GM18499 (cell line): ENCODE data around the gene SLC26A9.
"Not testable (repeated sequence)": the region's sequence is repeated elsewhere in the genome, so short reads cannot be mapped to it uniquely, and the experiment has no call there.

Experiments
- ATAC-seq: cut with Tn5 transposase; IDR thresholded peaks from one replicate; pipeline ENCODE4 v1.9.1; 2021; ENCODE audit warnings: moderate number of reproducible peaks; ENCODE audit not compliant: insufficient read depth, unreplicated experiment

The SLC26A9 gene

DNA sequence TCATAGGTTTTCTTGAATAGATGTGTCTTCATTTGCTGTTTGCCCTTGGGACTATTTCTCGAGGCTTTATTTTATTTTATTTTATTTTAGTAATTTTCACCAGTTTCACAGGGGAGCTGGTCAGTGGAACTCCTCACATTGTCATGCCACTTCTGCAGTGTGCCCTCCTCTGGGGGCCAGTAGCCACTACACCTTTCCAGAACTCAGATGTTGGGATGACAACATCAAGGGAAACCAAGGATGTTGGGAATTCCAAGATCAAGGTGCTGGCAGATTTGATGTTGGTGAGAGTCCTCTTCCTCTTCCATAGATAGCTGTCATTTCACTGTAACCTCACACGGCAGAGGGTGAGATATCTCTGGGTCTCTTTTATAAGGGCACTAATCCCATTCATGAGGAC, 35.5 kb downstream of the SLC26A9 start:
- ATAC-seq = no peak

DNA sequence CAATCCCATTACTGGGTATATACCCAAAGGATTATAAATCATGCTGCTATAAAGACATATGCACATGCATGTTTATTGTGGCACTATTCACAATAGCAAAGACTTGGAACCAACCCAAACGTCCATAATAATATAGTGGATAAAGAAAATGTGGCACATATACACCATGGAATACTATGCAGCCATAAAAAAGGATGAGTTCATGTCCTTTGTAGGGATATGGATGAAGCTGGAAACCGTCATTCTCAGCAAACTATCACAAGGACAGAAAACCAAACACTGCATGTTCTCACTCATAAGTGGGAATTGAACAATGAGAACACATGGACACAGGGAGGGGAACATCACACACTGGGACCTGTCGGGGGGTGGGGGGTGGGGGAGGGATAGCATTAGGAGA, 38.2 kb downstream of the SLC26A9 start:
- ATAC-seq = not testable (repeated sequence)

DNA sequence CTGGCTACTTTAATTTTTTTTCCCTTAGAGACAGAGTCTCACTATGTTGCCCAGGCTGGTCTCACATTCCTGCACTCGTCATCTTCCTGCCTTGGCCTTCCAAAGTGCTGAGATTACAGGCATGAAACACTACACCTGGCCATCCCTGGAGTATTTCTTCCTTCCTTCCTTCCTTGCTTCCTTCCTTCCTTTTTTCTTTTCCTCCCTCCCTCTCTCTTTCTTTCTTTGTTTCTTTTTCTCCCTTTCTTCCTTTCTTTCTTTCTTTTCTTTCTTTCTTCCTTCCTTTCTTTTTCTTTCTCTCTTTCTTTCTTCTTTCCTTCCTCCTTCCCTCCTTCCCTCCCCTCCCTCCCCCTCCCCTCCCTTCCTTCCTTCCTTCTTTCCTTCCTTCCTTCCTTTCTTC, 46.9 kb downstream of the SLC26A9 start:
- ATAC-seq = no peak

DNA sequence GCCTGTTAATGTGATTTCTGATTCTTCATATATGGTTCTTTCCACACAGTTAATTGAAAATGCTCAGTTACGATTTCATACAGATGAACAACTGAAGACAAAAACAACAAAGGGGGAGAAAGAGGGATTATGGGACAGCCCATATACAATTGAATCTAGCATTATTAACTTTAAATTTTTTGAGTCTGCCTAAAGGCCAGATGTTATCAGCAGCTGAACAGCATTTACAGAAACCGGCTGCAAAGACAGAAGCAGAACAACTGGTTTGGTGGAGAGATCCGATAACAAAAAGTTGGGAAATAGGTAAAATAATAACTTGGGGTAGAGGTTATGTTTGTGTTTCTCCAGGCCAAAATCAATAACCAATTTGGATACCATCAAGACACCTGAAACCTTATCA, 49.1 kb downstream of the SLC26A9 start:
- ATAC-seq = not testable (repeated sequence)

DNA sequence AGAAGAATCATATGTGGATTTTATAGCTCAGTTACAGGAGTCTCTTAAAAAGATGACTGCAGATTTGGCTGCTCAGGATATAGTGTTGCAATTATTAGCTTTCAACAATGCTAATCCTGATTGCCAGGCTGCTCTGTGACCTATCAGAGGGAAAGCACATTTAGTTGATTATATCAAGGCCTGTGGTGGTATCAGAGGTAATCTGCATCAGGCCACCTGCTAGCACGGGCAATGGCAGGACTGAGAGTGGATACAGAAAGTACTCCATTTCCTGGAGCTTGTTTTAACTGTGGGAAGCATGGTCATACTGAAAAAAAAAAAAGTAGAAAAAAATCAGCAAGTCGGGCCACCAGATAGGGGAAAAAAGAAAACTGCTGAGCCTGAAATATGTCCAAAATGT, 51.1 kb downstream of the SLC26A9 start:
- not testable (repeated sequence) for ATAC-seq

DNA sequence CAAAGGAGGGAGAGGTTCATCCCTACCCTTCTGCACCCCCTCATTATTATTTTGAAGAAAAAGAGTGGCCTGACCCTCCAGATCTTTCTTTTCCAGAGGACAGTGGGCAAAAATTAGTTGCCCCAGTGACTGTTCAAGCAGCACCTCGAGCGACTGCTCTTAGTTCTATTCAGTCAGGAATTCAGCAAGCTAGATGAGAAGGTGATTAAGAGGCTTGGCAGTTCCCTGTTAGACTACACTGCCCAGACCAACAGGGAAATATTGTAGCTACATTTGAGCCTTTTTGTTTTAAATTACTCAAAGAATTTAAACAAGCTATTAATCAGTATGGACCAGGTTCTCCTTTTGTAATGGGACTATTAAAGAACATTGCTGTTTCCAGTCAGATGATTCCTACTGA, 51.8 kb downstream of the SLC26A9 start:
- ATAC-seq = not testable (repeated sequence)

DNA sequence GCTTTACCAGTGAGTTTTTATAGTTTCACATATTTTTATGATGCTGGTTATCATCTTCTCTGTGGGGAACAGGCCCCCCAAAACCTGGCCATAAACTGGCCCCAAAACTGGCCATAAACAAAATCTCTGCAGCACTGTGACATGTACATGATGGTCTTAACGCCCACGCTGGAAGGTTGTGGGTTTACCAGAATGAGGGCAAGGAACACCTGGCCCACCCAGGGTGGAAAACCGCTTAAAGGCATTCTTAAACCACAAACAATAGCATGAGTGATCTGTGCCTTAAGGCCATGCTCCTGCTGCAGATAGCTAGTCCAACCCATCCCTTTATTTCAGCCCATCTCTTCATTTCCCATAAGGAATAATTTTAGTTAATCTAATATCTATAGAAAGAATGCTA, 52.6 kb downstream of the SLC26A9 start:
- not testable (repeated sequence) for ATAC-seq

DNA sequence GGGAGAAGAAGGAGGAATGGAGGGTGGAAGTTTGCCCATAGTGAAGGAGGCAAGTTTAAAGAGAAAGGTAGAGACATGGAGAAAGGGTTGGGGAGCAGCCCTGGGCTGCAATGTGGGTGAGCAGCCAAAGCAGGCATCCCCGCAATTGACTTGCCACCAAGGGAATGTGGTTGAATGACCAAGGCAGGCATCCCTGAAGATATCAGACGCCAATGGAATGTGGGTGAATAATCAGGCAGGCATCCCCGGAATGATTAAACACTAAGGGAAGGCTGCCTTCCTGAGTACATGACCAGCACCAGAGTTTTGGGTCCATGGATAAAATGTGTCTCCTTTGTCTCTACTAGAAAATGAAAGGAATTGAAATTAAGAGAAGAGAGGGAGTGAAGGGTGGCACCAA, 53.5 kb downstream of the SLC26A9 start:
- not testable (repeated sequence) for ATAC-seq

DNA sequence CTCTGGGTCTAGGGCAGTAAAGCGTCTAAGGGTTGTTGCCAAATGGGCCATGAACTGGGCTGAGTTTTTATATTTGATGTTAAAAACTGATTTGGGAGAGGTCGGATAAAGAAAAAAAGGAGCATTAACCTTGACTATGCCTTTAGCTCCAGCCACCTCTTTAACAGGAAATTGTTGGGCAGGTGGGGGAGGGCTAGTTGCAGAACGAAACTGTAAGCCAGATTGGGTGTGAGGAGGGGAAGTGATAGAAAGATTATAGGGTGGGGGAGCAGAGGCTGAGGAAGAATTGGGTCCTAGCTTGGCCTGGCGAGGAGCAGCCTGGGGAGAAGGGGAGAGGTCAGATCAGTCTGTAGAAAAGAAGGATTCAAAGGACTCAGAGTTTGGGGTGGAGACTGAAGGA, 54.2 kb downstream of the SLC26A9 start:
- not testable (repeated sequence) for ATAC-seq

DNA sequence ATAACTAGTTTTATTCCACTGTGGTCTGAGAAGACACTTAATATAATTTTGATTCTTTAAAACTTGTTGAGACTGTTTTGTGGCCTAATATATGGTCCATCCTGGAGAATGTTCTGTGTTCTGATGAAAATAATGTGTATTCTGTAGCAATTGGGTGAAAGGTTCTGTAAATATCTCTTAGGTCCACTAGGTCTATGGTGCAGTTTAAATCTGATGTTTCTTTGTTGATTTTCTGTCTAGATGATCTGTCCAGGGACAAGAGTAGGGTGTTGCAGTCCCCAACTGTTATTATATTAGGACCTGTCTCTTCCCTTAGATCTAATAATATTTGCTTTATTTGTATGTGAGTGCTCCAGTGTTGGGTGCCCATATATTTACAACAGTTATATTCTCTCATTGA, 59.5 kb downstream of the SLC26A9 start:
- no peak for ATAC-seq

DNA sequence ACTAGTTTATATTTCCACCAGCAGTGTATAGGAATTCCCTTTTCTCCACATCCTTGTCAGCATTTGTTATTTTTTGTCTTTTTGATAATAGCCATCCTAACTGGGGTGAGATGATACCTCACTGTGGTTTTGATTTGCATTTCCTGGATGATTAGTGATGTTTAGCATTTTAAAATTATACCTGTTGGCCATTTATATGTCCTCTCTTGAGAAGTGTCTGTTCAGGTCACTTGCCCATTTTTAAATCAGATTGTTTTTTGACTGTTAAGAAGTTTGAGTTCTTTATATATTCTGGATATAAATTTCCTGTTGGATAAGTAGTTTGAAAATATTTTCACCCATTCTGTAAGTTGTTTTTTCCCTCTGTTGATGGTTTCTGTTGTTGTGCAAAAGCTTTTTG, 62.3 kb downstream of the SLC26A9 start:
- no peak for ATAC-seq

DNA sequence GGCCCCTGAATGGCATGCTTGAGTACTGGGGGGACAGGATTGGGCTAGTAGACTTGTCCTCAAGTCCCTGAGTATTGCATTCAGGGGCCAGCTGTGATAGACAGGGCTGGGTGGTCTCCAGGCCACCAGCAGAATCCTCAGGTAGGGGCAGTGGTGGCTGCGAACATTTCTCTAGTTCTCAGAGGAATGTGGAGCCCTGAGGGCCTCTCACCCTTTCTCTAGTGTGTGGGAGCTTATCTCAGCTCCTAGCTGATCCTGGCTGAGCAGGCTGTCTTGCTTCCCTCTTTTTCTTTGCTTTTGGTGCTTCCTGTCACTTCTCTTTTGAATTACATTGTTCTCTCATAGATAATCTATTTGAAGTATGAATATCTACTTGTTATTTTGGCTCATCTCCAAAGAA, 63.3 kb downstream of the SLC26A9 start:
- ATAC-seq = no peak

DNA sequence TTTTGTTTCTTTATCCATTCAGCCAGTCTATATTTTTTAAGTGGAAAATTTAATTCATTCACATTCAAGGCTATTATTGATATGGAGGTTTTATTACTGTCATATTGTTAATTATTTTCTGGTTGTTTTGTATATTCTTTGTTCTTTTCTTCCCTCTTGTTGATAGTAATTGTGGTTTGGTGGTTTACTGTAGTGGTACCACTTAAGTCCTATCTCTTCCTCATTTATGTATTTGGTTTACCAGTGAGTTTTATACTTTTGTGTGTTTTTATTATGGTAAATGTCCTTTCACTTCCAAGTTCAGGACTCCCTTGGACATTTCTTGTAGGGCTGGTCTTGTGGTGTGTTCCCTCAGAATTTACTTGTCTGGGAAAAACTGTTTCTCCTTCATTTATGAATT, 65.2 kb downstream of the SLC26A9 start:
- no peak for ATAC-seq

DNA sequence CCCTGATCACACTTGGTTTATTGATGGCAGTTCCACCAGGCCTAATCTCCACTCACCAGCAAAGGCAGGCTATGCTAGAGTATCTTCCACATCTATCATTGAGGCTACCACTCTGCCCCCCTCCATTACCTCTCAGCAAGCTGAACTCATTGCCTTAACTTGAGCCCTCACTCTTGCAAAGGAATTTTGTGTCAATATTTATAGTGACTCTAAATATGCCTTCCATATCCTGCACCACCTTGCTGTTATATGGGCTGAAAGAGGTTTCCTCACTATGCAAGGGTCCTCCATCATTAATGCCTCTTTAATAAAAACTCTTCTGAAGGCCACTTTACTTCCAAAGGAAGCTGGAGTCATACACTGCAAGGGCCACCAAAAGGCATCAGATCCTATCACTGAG, 70.1 kb downstream of the SLC26A9 start:
- ATAC-seq = not testable (repeated sequence)

DNA sequence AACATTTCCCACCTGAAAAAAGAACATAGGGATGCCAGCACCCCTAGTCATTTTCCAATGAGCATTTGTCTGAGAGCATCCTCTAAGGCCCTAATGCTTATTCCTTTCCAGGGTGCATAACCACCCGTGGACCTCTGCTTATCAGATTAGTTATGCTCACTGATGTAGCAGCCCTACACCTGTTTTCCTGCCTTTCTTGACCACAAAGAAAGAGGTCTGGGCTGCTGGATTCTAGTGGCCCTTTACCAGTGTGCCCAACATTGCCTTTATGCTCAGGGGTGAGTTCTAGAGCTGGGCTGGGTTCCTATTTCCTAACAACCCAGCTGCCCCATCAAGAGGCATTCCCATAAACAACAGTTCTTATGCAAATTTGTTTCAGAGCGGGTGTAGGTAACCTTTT, 73.0 kb downstream of the SLC26A9 start:
- ATAC-seq = no peak
